Forelimb muscle (tissue), 1 donor: ENCODE measurements around the gene VPS36. TPM values are rescaled to one million over a fixed set of nuclear protein-coding genes. Genes with fewer than 3 reads are reported as not detected.
"Not testable (repeated sequence)": the region's sequence is repeated elsewhere in the genome, so short reads cannot be mapped to it uniquely, and the experiment has no call there.

Source experiments
- DNase-seq: peaks from one replicate; pipeline ENCODE4 v3.0.0-alpha.2; 2013; ENCODE audit warnings: low read depth
- polyA plus RNA-seq: library from polyadenylated mRNA; unstranded; fragments of 120-200 nt; gene quantifications from one replicate; pipeline ENCODE4 v1.2.1, GENCODE V29; 2013; ENCODE audit not compliant: insufficient read length

VPS36 gene
- polyA plus RNA-seq, 1 donor = 51.9 TPM

DNA sequence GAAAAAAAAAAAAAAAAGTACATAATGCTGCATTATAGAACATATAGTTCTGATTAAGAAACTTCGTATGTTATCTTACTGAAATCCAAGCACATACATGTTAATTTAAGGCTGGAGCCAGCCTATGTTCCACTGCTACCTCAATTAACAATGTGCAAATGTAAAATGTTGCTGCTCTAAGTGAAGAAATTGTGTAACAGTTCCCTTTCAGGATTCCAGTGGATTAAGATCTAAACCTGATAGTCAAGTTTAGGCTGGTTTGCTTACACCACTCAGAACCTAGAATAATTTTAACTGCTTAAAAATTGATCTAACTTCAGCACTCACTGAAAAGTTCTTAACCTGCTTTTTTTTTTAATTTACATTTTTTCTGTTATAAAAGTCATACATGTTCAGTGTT, 4.2 kb downstream of the VPS36 start:
- DNase-seq = no peak

GRCh38 chr13:52432456-52432855, 18.0 kb downstream of the VPS36 start:
- DNase-seq = no peak

DNA sequence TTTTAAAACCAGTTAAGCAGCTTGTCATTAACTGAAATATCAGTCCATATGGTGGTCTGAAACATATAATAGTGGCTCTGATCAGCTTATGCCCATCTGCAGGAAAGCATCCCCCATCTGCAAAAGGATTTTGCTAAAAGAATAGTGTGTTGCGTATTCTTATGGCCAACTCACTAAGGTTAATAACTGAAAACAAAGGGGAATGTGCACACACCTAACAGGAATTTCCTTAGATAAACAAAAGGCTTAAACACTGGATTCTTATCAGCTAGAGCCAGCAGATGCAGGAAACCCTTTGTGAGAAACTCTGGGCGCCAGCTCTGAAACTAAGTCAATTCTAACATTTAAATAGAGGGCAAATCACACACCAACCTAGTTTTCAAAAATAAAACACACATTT, 22.1 kb downstream of the VPS36 start:
- DNase-seq = no peak

DNA sequence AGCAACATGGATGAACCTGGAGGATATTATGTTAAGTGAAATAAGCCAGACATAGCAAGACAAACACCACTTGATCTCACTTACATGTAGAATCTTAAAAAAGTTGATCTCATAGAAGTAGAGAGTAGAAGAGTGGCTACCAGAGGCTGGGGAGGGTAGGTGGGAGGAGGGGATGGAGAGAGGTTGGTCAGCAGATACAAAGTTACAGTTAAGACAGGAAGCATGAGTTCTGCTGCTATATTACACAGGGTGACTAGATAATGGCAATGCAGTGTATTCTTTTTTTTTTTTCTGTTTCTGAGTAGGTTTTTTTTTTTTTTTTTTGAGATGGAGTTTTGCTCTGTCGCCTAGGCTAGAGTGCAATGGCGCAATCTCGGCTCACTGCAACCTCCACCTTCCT, 29.2 kb downstream of the VPS36 start:
- no peak for DNase-seq

- no peak for DNase-seq
Measured at GRCh38 chr13:52419080-52419479, 31.4 kb downstream of the VPS36 start.

GRCh38 chr13:52414963-52415362, 35.5 kb downstream of the VPS36 start:
- DNase-seq = no peak

DNA sequence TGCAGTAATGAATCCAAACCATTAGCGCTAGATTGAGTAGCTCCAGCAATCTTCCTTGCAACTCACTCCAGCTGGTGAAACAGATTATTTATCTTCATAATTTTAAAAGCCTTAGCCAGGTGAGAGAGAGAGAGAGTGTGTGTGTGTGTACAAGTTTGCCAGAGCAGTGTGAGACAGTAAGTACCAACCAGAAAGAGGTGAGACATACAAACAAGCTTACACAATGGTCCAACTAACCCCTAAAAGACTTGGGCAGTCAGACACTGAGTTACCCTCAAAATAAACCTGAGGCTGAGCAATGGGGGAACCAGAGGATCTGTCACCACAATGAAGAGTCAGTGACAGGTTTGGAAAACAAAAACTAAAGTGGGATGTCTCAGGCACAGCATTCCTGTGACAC, 36.4 kb downstream of the VPS36 start:
- no peak for DNase-seq

- no peak for DNase-seq
Measured at GRCh38 chr13:52412128-52412527, 38.3 kb downstream of the VPS36 start.

DNA sequence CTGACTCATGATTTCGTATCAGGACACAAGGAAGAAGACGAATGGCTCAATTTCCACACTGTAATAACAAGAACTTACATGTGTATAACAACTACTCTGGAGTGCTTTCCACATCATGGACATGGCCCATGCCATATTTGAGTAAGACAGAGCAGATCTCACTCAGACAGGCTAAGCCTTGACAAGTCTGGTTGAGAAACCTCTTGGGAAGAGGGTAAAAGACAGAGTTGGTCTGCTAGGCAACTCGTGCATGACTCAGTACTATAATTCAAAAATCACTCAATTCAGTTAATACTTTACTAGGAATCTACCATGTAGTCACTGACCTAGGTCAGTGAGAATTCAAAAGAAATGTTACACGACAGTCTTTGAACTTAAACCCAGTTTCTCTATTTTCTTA, 38.8 kb downstream of the VPS36 start:
- no peak for DNase-seq

DNA sequence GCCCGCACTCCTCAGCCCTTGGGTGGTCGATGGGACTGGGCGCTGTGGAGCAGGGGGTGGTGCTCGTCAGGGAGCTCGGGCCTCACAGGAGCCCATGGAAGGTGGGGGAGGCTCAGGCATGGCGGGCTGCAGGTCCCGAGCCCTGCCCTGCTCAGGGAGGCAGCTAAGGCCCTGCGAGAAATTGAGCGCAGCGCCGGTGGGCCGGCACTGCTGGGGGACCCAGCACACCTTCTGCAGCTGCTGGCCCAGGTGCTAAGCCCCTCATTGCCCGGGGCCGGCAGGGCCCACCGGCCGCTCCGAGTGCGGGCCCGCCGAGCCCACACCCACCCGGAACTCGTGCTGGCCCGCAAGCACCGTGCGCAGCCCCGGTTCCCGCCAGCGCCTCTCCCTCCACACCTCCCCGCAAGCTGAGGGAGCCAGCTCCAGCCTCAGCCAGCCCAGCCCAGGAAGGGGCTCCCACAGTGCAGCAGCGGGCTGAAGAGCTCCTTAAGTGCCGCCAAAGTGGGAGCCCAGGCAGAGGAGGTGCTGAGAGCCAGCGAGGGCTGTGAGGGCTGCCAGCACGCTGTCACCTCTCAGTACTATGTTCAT, 42.3 kb downstream of the VPS36 start:
- DNase-seq = not testable (repeated sequence)

DNA sequence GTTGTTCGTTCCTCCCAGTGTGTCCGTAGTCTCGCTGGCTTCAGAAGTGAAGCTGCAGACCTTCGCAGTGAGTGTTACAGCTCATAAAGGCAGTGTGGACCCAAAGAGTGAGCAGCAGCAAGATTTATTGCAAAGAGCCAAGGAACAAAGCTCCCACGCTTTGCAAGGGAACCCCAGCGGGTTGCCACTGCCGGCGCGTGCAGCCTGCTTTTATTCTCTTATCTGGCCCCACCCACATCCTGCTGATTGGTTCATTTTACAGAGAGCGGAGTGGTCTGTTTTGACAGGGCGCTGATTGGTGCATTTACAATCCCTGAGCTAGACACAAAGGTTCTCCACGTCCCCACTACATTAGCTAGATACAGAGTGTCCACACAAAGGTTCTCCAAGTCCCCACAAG, 43.0 kb downstream of the VPS36 start:
- DNase-seq = not testable (repeated sequence)

DNA sequence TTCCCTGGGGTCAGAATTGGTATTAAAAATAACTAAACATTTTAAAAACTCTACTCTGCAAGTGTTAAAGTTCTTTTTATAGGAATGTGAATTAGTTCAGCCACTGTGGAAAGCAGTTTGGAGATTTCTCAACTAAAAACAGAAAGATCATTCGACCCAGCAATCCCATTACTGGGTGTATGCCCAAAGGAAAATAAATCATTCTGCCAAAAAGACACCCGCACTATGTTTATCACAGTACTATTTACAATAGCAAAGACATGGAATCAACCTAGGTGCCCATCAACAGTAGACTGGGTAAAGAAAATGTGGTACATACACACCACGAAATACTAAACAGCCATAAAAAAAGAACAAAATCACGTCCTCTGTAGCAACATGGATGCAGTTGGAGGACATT, 43.8 kb downstream of the VPS36 start:
- no peak for DNase-seq

DNA sequence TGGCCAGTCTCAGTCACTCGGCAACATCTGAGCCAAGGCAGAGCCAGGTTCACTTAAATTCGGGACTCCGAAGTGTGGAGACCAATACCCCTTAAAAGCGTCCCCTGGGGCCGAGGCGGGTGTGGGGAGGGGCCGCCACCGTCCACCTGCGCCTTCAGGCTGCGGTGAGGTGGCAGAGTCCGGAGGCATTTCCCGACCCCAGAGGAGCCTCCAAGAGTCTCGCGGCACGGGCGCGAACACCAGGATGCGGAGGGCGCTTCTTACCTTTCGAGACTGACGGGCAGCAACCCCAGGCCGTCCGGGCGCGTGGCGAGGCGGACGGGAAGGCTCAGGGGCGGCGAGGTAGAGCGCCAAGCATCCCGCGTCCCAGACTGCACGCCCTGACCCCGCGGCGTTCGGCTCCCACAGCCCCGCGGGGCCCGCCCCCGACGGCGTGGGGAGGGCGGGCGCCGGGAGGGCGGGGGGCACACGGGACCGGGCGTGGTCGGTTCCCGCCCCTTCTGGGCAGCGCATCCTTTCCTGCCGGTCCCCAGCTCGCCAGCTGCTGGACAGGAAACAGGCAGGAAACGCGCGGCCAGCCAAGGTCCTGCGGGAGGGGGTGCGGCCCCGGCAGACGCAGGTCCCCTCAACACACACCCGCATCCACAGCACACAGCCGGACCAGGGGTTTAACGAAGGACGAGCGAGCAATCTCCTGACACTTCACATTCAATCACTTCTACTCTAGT, 44.5 kb downstream of the VPS36 start, which contains the start of gene THSD1:
THSD1 (minus strand) TSS at position 406 of the 728 bp plus-strand sequence. CDS start 3,572 bp downstream, outside the sequence.
- DNase-seq = no peak

DNA sequence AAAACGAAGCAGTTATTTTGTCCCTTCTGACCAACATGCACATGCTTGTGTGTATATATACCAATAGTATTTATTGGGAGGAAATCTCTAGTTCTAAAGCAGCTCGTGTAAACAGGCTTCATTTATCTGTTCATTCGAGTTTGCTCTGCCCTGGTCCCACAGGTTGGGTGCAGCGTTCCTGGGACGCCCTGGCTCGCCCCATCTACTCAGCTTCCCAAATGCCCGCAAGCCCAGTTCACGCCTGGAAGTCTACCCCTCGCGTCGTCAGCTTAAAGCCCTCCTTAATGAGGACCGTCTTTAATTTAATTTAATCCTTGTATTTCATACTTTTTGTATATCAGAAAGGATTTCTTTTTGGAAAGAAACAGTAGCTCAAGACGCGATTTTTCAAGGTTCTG, 45.1 kb downstream of the VPS36 start:
- DNase-seq = no peak

DNA sequence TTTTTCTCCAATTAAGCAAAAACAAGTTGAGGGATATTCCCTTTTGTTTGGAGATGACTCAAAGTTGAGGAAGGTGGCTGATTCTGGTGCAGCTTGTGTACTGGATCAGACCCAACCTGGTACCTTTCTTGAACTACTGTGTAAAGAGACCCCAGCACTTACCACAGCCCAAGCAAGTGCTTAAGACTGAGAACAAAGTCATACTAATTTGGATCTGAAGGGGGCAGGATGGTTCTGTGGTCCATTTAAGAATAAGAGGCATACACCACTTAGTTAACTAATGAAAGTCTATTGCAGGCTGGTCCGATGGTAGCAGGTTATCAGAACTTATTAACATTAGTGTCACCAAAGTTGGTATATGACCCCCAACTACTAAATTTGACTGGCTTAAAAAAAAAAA, 50.7 kb downstream of the VPS36 start:
- no peak for DNase-seq

DNA sequence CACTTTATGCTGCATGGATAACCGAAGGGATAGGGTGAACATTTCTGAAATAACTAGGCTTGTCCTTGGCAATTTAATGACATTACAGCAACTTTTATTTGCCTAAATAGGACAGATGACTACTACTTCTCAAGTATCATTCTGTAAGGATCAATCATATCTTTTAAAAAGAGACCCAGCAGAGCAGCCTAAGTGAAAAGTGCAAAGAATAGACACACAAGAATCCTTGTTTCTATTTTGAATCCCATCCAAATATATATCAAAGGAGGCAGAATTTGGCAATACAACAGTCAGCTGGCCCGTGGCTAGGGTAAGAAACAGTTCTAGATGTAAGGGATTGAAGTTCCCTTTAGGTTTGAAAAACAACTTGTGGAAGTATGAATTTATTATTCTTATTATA, 51.4 kb downstream of the VPS36 start:
- no peak for DNase-seq

DNA sequence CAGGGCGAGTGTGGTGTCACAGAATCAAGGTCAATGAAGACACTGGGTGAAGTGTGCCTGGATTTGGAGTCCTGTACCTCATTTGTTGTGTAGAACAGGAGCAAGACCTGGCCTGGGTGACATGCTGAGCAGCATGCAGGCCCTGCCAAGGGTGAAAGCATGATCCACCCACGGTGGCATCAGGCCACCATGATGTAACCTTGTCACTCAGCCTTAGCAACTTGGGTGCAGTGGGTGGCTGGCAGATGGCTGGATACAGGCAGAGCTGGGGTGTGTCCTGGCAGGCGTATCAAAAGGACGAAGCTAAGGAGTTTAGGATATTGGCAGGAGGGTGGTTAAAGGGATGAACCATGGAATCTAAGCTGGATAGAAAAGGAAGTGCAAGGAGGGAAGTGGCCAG, 54.7 kb downstream of the VPS36 start:
- DNase-seq = no peak

GRCh38 chr13:52394586-52394985, 55.8 kb downstream of the VPS36 start:
- DNase-seq = no peak

DNA sequence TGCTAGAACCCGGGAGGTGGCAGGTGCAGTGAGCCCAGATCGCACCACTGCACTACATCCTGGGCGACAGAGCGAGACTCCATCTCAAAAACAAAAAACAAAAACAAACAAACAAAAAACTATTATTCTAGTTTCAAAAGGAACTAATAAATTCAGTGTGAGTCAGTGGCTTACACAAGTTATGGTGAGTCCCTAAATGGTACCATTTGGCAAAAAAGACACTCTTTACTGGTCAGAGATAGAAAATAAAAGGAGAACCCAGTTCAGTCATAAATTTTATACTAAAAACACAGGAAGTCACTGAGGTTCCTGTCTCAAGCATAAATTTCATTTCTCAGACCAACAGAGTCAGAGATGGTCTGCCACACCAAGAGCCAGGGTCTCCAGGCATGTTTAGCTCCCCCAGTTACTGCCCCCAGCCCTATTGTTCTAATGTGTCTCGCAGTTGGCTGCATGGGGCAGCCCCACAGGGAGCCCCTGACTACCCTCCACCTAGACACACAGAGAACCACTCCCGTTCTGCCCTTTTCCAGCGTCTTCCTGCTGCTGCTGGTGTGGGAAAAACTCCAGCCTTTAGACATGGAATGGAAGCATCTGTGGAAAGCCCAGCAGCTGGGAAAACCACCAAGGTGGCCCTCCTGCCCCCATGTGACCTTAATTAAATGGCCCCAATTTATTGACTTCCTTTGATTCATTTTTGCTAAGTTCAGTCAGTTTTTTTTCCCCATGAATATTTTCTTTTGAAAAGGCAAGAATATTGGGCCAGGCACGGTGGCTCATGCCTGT, 56.7 kb downstream of the VPS36 start:
- no peak for DNase-seq

- no peak for DNase-seq
Measured at GRCh38 chr13:52387721-52388120, 62.7 kb downstream of the VPS36 start.

DNA sequence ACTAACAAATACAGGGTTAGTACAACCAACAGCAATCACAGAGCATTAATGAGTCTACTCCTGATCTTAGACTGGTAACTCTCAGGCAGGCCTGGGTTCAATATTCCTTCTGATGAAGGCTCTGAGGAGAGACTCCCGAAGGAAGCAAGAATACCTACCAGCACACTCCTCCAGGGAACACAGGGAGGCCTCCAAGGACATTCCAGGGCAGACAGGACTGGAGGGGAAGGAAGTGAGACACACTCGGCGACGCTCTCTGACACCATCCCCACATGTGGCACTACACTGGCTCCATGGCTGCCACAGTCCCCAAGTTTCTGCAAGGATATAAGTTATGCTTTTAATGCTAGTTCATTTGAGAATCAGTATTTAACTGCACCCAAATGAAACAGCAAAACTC, 64.6 kb downstream of the VPS36 start:
- no peak for DNase-seq

- no peak for DNase-seq
Measured at GRCh38 chr13:52383366-52383765, 67.1 kb downstream of the VPS36 start.

- DNase-seq = no peak
Measured at GRCh38 chr13:52378312-52378711, 72.1 kb downstream of the VPS36 start.
